ENCODE results near the gene FAAH. TPM values are rescaled to one million over a fixed set of nuclear protein-coding genes. Genes with fewer than 3 reads are reported as not detected.

The FAAH gene
- total and polyA plus RNA-seq, 2 of the 13 experiments (the other 11 are each of a cell fraction or from before 2014, with no cell fraction given), result 5.4 to 11.0 TPM

DNA sequence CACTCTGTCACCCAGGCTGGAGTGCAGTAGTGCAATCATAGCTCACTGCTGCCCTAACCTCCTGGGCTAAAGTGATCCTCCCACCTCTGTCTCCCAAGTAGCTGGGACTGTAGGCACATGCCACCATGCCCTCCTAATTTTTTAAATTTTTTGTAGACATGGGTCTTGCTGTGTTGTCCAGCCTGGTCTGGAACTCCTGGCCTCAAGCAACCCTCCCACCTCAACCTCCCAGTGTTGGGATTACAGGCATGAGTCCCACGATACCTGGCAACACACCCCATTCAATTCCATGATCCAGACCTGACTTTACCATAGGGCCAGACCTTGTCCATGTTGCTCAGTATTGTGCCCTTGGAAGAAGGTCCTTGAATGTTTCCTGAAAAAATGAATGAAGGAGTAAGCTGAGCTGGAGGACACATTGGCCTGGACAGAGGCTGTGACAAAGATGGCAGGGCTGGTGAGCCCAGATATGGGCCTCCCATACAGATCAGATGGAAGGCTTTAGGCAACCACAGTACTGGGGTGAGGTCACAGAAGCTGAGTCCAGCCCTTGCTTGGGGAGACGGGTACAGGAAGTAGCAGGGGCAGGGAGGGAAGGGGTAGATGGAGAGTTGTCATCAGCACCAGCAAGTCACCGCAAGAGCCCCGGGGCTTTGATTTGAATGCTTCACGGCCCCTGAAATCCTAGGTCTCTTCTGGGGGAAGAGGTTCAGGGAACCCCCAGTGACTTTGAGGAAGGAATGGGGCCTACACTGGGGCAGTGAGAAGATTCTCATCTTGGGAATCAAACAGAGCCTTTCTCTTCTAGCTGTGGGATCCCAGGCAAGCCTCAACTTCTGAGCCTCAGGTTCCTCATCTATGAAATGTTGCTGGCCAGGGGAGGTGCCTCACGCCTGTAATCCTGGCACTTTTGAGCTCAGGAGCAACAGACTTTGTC lies 55.4 kb downstream of the FAAH start (continued):
- TF ChIP-seq, protein P1, sequence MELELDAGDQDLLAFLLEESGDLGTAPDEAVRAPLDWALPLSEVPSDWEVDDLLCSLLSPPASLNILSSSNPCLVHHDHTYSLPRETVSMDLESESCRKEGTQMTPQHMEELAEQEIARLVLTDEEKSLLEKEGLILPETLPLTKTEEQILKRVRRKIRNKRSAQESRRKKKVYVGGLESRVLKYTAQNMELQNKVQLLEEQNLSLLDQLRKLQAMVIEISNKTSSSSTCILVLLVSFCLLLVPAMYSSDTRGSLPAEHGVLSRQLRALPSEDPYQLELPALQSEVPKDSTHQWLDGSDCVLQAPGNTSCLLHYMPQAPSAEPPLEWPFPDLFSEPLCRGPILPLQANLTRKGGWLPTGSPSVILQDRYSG (CRISPR knock-in tag; IDR thresholded peaks at IDR 0.05), result no peak
- TF ChIP-seq MBD4 (IDR thresholded peaks at IDR 0.05; ENCODE audit: borderline replicate concordance, low read length), result no peak
- no peak for TF ChIP-seq ZNF772 (CRISPR knock-in tag; IDR thresholded peaks at IDR 0.05)
- no peak for TF ChIP-seq E2F5 (CRISPR knock-in tag; conservative IDR thresholded peaks at IDR 0.05)

- Histone ChIP-seq H3K36me3 (replicated peaks in 1 of 2; ENCODE audit: control insufficient read depth in 1 of 2, insufficient read depth in 2 of 2, low read length in 2 of 2) (no peaks in the 10 kb centered on the region), H2AFZ (ENCODE audit: low read length) (no peak overlapping the region), H3K9me3 (ENCODE audit: low read length) (no peaks in the 10 kb centered on the region), H3K27me3 (ENCODE audit: control insufficient read depth in 1 of 2, insufficient read depth in 2 of 2, low read length in 2 of 2) (peaks cover 10 to 86% of the 10 kb centered on the region in 2 experiments), H4K20me1 (ENCODE audit: insufficient read depth, low read length) (no peaks in the 10 kb centered on the region), H3K4me3 (replicated peaks in 1 of 3; ENCODE audit: insufficient read depth in 1 of 3, low read depth in 2 of 3, low read length in 3 of 3) (no peak overlapping the region), H3K27ac (ENCODE audit: extremely low read length, insufficient read depth, low read length) (no peak overlapping the region), H3K4me2 (ENCODE audit: low read depth, low read length) (no peak overlapping the region), H3K4me1 (ENCODE audit: insufficient read depth, low read length) (no peaks in the 10 kb centered on the region), H3K79me2 (ENCODE audit: insufficient read depth, low read length) (no peaks in the 10 kb centered on the region), H3K9ac (ENCODE audit: insufficient read depth, low read depth, low read length) (no peak overlapping the region)
- no peak for DNase-seq (ENCODE audit: low spot score)
- POLR2A ChIA-PET, result no interaction called here
- CTCF ChIA-PET (ENCODE audit: low intra/inter-chr PET ratio, low total read pairs), result interaction anchor here (0.9 kb wide), 1 partner anchor 78 kb away, joined by 3 read pairs; no protein-coding TSS in a partner anchor
- 0% methylated on average over 1 of the region's 1 CpG for WGBS (ENCODE audit: low lambda C conversion rate)
- BruUV-seq (replicated peaks), result no TSS peak
- in situ Hi-C loops (cut with HindIII; ENCODE audit: extremely low pct_ligation_motif_present, low pct_unique_long_range_greater_than_20kb) (no loop called here), intact Hi-C loops (cut with micrococcal nuclease; ENCODE audit: unreplicated experiment) (no loop called here)
- FAIRE-seq, result no peak
- no peak for ATAC-seq
- TF ChIP-seq NCOA1 (CRISPR knock-in tag; IDR thresholded peaks at IDR 0.05) (no peak), ZMYM2 (CRISPR knock-in tag; IDR thresholded peaks at IDR 0.05) (no peak), GLI4 (CRISPR knock-in tag; IDR thresholded peaks at IDR 0.05; ENCODE audit: borderline replicate concordance) (no peak), PCBP1 (IDR thresholded peaks at IDR 0.05; ENCODE audit: borderline replicate concordance, low read depth, low read length) (no peak), ZFP37 (CRISPR knock-in tag; IDR thresholded peaks at IDR 0.05; ENCODE audit: borderline replicate concordance) (no peak), ZFP82 (CRISPR knock-in tag; IDR thresholded peaks at IDR 0.05; ENCODE audit: borderline replicate concordance) (no peak), ZNF230 (CRISPR knock-in tag; IDR thresholded peaks at IDR 0.05) (no peak), ZNF574 (CRISPR knock-in tag; IDR thresholded peaks at IDR 0.05) (no peak)
- TF ChIP-seq, protein P2, sequence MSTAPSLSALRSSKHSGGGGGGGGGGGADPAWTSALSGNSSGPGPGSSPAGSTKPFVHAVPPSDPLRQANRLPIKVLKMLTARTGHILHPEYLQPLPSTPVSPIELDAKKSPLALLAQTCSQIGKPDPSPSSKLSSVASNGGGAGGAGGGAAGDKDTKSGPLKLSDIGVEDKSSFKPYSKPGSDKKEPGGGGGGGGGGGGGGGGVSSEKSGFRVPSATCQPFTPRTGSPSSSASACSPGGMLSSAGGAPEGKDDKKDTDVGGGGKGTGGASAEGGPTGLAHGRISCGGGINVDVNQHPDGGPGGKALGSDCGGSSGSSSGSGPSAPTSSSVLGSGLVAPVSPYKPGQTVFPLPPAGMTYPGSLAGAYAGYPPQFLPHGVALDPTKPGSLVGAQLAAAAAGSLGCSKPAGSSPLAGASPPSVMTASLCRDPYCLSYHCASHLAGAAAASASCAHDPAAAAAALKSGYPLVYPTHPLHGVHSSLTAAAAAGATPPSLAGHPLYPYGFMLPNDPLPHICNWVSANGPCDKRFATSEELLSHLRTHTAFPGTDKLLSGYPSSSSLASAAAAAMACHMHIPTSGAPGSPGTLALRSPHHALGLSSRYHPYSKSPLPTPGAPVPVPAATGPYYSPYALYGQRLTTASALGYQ (CRISPR knock-in tag; IDR thresholded peaks at IDR 0.05), result no peak
Measured at GRCh38 chr1:46450160-46450517, 56.0 kb downstream of the FAAH start.
